ENCODE measurements around the gene CCDC80.

- TF ChIP-seq, protein P1, sequence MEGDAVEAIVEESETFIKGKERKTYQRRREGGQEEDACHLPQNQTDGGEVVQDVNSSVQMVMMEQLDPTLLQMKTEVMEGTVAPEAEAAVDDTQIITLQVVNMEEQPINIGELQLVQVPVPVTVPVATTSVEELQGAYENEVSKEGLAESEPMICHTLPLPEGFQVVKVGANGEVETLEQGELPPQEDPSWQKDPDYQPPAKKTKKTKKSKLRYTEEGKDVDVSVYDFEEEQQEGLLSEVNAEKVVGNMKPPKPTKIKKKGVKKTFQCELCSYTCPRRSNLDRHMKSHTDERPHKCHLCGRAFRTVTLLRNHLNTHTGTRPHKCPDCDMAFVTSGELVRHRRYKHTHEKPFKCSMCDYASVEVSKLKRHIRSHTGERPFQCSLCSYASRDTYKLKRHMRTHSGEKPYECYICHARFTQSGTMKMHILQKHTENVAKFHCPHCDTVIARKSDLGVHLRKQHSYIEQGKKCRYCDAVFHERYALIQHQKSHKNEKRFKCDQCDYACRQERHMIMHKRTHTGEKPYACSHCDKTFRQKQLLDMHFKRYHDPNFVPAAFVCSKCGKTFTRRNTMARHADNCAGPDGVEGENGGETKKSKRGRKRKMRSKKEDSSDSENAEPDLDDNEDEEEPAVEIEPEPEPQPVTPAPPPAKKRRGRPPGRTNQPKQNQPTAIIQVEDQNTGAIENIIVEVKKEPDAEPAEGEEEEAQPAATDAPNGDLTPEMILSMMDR (conservative IDR thresholded peaks at IDR 0.05; ENCODE audit: low read length), result no peak
- TF ChIP-seq EZH2phosphoT487 (IDR thresholded peaks at IDR 0.05; ENCODE audit: borderline replicate concordance, low read depth, low read length), result no peak
Measured at GRCh38 chr3:112555535-112556170, 85.3 kb downstream of the CCDC80 start.

Data from OCI-LY7 (cell line).